ENCODE data around the gene ALX4.

ALX4 gene

GRCh38 chr11:44277196-44278090 lies 32.5 kb downstream of the ALX4 start:
- Histone ChIP-seq H3K36me3 (ENCODE audit: control insufficient read depth, insufficient read depth, low read length) (no peaks in the 10 kb centered on the region), H3K9ac (ENCODE audit: low read length) (no peak overlapping the region), H3K27ac (ENCODE audit: low read depth, low read length) (no peak overlapping the region), H3K27me3 (ENCODE audit: control insufficient read depth, insufficient read depth, low read length) (peaks cover 2% of the 10 kb centered on the region), H3K4me3 (ENCODE audit: low read length) (no peak overlapping the region), H3K4me1 (ENCODE audit: control insufficient read depth, insufficient read depth, low read length) (no peaks in the 10 kb centered on the region)

- H3K27ac ChIP-seq (ENCODE audit: low read depth, low read length): no peak overlapping the region
- no peak overlapping the region for H3K4me3 ChIP-seq (ENCODE audit: low read length)
- H3K36me3 ChIP-seq (ENCODE audit: control insufficient read depth, insufficient read depth, low read length): no peaks in the 10 kb centered on the region
- H3K9ac ChIP-seq (ENCODE audit: low read length): no peak overlapping the region
- H3K4me1 ChIP-seq (ENCODE audit: control insufficient read depth, insufficient read depth, low read length): no peaks in the 10 kb centered on the region
- H3K27me3 ChIP-seq (ENCODE audit: control insufficient read depth, insufficient read depth, low read length): peaks cover 2% of the 10 kb centered on the region
Measured at GRCh38 chr11:44275961-44276550, 33.9 kb downstream of the ALX4 start.

- no peaks in the 10 kb centered on the region for H3K36me3 ChIP-seq (ENCODE audit: control insufficient read depth, insufficient read depth, low read length)
- no peak overlapping the region for H3K4me3 ChIP-seq (ENCODE audit: low read length)
- H3K4me1 ChIP-seq (ENCODE audit: control insufficient read depth, insufficient read depth, low read length): no peaks in the 10 kb centered on the region
- no peak overlapping the region for H3K9ac ChIP-seq (ENCODE audit: low read length)
- H3K27me3 ChIP-seq (ENCODE audit: control insufficient read depth, insufficient read depth, low read length): peaks cover 2% of the 10 kb centered on the region
- no peak overlapping the region for H3K27ac ChIP-seq (ENCODE audit: low read depth, low read length)
Measured at GRCh38 chr11:44275241-44275640, 34.7 kb downstream of the ALX4 start.

GRCh38 chr11:44274404-44274803 lies 35.5 kb downstream of the ALX4 start:
- H3K4me3 ChIP-seq (ENCODE audit: low read length): no peak overlapping the region
- H3K27me3 ChIP-seq (ENCODE audit: control insufficient read depth, insufficient read depth, low read length): peaks cover 2% of the 10 kb centered on the region
- no peak overlapping the region for H3K9ac ChIP-seq (ENCODE audit: low read length)
- H3K4me1 ChIP-seq (ENCODE audit: control insufficient read depth, insufficient read depth, low read length): no peaks in the 10 kb centered on the region
- no peaks in the 10 kb centered on the region for H3K36me3 ChIP-seq (ENCODE audit: control insufficient read depth, insufficient read depth, low read length)
- H3K27ac ChIP-seq (ENCODE audit: low read depth, low read length): no peak overlapping the region

- Histone ChIP-seq H3K9ac (ENCODE audit: low read length) (no peak overlapping the region), H3K4me3 (ENCODE audit: low read length) (no peak overlapping the region), H3K36me3 (ENCODE audit: control insufficient read depth, insufficient read depth, low read length) (no peaks in the 10 kb centered on the region), H3K27me3 (ENCODE audit: control insufficient read depth, insufficient read depth, low read length) (no peaks in the 10 kb centered on the region), H3K27ac (ENCODE audit: low read depth, low read length) (no peak overlapping the region), H3K4me1 (ENCODE audit: control insufficient read depth, insufficient read depth, low read length) (no peaks in the 10 kb centered on the region)
Measured at GRCh38 chr11:44271286-44271685, 38.7 kb downstream of the ALX4 start.

GRCh38 chr11:44270403-44271273 lies 39.3 kb downstream of the ALX4 start:
- Histone ChIP-seq H3K4me1 (ENCODE audit: control insufficient read depth, insufficient read depth, low read length) (no peaks in the 10 kb centered on the region), H3K4me3 (ENCODE audit: low read length) (no peak overlapping the region), H3K9ac (ENCODE audit: low read length) (no peak overlapping the region), H3K27ac (ENCODE audit: low read depth, low read length) (no peak overlapping the region), H3K36me3 (ENCODE audit: control insufficient read depth, insufficient read depth, low read length) (no peaks in the 10 kb centered on the region), H3K27me3 (ENCODE audit: control insufficient read depth, insufficient read depth, low read length) (no peaks in the 10 kb centered on the region)

- Histone ChIP-seq H3K9ac (ENCODE audit: low read length) (no peak overlapping the region), H3K4me1 (ENCODE audit: control insufficient read depth, insufficient read depth, low read length) (no peaks in the 10 kb centered on the region), H3K4me3 (ENCODE audit: low read length) (no peak overlapping the region), H3K27me3 (ENCODE audit: control insufficient read depth, insufficient read depth, low read length) (no peaks in the 10 kb centered on the region), H3K36me3 (ENCODE audit: control insufficient read depth, insufficient read depth, low read length) (no peaks in the 10 kb centered on the region), H3K27ac (ENCODE audit: low read depth, low read length) (no peak overlapping the region)
Measured at GRCh38 chr11:44269369-44270351, 40.3 kb downstream of the ALX4 start.

- Histone ChIP-seq H3K4me3 (ENCODE audit: low read length) (no peak overlapping the region), H3K36me3 (ENCODE audit: control insufficient read depth, insufficient read depth, low read length) (no peaks in the 10 kb centered on the region), H3K27ac (ENCODE audit: low read depth, low read length) (no peak overlapping the region), H3K9ac (ENCODE audit: low read length) (no peak overlapping the region), H3K27me3 (ENCODE audit: control insufficient read depth, insufficient read depth, low read length) (no peaks in the 10 kb centered on the region), H3K4me1 (ENCODE audit: control insufficient read depth, insufficient read depth, low read length) (no peaks in the 10 kb centered on the region)
Measured at GRCh38 chr11:44268614-44269080, 41.3 kb downstream of the ALX4 start.

- Histone ChIP-seq H3K36me3 (ENCODE audit: control insufficient read depth, insufficient read depth, low read length) (no peaks in the 10 kb centered on the region), H3K27me3 (ENCODE audit: control insufficient read depth, insufficient read depth, low read length) (no peaks in the 10 kb centered on the region), H3K4me3 (ENCODE audit: low read length) (no peak overlapping the region), H3K9ac (ENCODE audit: low read length) (no peak overlapping the region), H3K27ac (ENCODE audit: low read depth, low read length) (no peak overlapping the region), H3K4me1 (ENCODE audit: control insufficient read depth, insufficient read depth, low read length) (no peaks in the 10 kb centered on the region)
Measured at GRCh38 chr11:44267750-44268613, 42.0 kb downstream of the ALX4 start.

- H3K4me1 ChIP-seq (ENCODE audit: control insufficient read depth, insufficient read depth, low read length): no peaks in the 10 kb centered on the region
- H3K27ac ChIP-seq (ENCODE audit: low read depth, low read length): no peak overlapping the region
- H3K27me3 ChIP-seq (ENCODE audit: control insufficient read depth, insufficient read depth, low read length): no peaks in the 10 kb centered on the region
- no peak overlapping the region for H3K4me3 ChIP-seq (ENCODE audit: low read length)
- no peaks in the 10 kb centered on the region for H3K36me3 ChIP-seq (ENCODE audit: control insufficient read depth, insufficient read depth, low read length)
- no peak overlapping the region for H3K9ac ChIP-seq (ENCODE audit: low read length)
Measured at GRCh38 chr11:44267006-44267749, 42.8 kb downstream of the ALX4 start.
